ES-I3 (cell line): Measurements from ENCODE around the gene APEH.
A peak's percentile ranks its signal among the peaks of the same experiment; 100 is the strongest.
"Not testable (repeated sequence)": the region's sequence is repeated elsewhere in the genome, so short reads cannot be mapped to it uniquely, and the experiment has no call there.

Source experiments
- H3K36me3 ChIP-seq: 2 replicates; pipeline ENCODE4 v1.6.1; 2013; ENCODE audit warnings: mild to moderate bottlenecking, low read length, control low read depth, moderate library complexity; ENCODE audit not compliant: insufficient read depth
- H3K4me1 ChIP-seq: 2 replicates; pipeline ENCODE4 v1.6.1; 2013; ENCODE audit warnings: mild to moderate bottlenecking, control low read depth, low read length; ENCODE audit not compliant: insufficient read depth
- H3K9ac ChIP-seq: 2 replicates; pipeline ENCODE4 v1.6.1; 2013; ENCODE audit warnings: low read depth, mild to moderate bottlenecking, low read length, moderate library complexity
- H3K9me3 ChIP-seq: 2 replicates; pipeline ENCODE4 v1.6.1; 2013; ENCODE audit warnings: mild to moderate bottlenecking, low read length, moderate library complexity; ENCODE audit not compliant: control insufficient read depth, insufficient read depth

The APEH gene

DNA sequence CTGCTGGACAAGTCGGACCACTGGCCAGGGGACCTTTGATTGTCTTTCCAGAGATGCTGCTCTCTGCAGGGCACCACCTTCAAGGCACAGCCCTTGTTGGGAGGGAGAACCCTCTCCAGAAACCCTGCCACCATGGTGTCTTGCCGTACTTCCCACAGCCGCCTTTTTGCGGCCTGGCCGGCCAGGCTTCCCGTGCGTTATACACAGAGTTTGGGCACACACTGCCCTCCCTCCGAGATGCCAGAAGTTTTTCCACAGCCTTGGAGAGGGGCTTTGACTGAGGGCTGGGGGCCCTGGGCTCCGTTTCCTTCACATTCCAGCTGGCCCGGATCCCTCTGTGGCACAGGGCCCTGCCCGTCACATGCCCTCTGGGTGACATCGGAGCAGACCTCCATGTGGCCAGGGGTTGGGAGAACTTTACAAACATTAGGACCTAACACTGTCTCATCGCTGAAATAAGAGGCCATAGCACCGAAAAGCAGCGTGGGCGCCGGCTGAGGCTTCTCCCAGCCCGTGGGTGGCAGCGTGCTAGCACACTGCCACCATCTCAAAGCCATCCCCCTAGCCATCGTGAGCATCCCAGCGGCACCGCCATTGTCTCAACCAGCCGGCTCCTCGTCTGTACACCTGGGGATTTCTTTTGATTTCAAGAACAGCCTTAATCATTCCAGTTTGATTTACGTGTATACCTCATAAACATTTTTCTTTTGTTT is 6.3 kb upstream of the APEH start:
- Histone ChIP-seq H3K36me3 (no peaks in the 10 kb centered on the region), H3K4me1 (peaks cover 23% of the 10 kb centered on the region), H3K9ac (no peak overlapping the region), H3K9me3 (no peaks in the 10 kb centered on the region)

DNA sequence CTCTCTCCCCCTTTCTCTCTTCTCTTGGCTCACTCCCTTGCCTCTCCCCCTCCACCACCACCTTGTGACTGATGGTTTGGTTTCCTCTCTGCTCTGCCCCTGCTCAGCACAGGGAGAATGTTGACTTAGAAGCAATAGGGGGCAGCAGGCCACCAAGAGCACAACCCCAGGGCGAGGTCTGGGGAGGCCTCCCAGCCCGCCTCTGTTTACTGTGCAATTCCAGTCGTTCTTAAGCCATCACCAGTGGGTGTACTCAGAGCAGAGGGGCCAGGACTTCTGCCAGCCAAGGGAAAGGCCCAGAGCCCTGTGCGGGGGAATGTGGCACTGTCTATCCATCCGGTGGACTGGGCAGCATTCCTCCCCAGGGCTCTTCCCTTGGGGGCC is 5.7 kb upstream of the APEH start:
- H3K9me3 ChIP-seq: no peaks in the 10 kb centered on the region
- peaks cover 23% of the 10 kb centered on the region for H3K4me1 ChIP-seq
- no peak overlapping the region for H3K9ac ChIP-seq
- H3K36me3 ChIP-seq: no peaks in the 10 kb centered on the region

DNA sequence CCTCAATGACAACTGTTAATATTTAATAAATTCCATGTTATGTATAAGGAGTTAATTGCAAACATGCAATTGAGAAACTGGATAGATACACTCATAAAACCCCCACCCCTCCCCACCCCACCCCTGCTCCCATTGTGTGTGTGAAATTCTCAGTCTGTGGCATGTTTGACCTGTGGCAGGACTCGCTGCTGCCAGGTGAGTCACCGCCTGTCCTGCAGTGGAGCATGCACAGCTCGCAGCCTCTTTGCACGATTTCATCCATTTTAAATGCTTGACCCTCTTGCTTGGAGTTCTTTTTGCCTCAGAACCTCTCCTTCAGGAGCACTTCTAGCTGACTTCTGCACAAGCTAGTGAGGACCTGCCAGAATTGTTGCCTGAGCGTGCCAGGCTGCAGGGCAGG is 5.3 kb upstream of the APEH start:
- no peak overlapping the region for H3K9ac ChIP-seq
- H3K36me3 ChIP-seq: no peaks in the 10 kb centered on the region
- H3K9me3 ChIP-seq: no peaks in the 10 kb centered on the region
- peaks cover 23% of the 10 kb centered on the region for H3K4me1 ChIP-seq

DNA sequence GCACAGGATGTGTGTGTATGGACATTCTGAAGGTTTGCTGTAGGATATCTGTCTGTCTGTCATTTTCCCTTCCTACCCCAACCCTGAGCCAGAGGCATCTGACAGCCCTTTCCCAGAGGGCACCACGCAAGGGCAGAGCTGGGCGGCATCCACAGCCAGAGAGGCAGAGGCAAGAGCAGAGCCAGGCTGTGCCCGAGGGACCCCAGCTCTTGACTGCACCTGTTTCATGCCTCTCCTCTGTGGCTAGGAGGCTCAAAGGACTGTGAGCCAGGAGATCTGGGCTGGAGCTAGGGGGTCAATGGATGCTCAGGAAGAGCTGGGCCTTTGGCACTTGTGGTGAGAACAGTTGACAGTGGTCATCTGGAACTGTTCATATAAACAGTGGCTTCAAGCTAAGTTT is 4.8 kb upstream of the APEH start:
- Histone ChIP-seq H3K36me3 (no peaks in the 10 kb centered on the region), H3K9ac (no peak overlapping the region), H3K4me1 (peaks cover 23% of the 10 kb centered on the region), H3K9me3 (no peaks in the 10 kb centered on the region)

DNA sequence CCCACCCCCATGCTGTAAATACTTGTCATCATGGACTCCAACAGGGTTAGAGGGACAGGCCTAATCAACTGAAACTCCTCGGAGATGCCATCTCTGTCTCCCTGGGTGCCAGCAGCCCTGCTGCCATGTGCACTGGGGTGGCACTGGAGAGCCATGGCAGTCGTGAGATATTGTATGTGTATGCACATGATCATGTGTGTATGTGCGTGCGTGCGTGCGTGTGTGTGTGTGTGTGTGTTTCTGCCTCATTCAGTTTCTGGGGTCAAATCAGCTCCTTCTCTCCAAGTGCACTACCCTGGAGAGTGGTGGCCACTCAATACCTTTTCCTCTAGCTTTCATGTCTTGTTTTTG is 3.2 kb upstream of the APEH start:
- Histone ChIP-seq H3K9me3 (no peaks in the 10 kb centered on the region), H3K4me1 (peaks cover 20% of the 10 kb centered on the region), H3K9ac (no peak overlapping the region), H3K36me3 (peaks cover 5% of the 10 kb centered on the region; the same call in 1 of the 2 replicates)

DNA sequence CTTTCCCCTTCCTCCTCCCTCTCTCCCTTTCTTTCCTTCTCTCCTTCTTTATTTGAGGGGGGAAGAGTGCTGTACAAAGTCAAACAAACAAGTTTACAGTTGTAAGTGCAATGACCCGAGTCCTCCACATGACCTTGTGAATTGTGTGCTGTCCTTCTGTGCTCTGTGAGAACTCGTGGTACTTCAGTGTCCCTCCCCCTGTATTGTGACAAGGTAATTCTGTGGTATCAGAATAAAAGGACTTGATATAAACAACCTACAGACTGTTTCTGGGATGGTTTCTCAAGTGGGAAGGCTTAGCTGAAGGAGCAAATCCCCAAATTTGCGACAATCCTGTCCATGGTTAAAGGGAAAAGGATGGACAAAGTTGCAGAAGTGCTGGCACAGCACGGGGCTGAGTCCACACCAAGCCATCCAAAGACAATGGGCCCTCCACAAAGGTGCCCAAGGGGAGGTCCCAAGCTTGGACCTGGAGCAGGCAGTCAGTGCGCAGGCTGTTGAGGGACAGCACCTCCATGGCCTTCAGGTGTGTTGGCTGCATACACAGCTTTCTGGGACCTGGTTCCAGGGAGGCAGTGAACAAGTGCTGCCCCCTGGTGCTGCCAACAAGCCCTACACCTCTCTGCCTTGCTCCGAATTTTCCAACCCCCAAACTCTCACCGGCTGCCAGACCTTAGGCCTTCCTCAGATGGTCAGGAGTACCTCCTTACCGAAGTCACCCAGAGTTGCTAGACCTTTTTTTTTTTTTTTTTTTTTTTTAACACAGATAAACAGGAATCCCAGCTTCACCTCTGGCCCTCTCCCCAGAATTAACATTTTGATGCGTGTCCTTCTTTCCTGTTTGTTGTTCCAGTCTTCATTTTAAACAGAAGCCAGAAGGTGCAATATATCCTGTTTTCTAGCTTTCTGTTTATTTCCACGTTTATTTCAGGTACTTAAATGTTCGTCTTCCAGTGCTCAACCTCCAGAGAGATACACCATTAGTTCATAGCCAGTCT is 2.6 kb upstream of the APEH start:
- peaks cover 16% of the 10 kb centered on the region for H3K4me1 ChIP-seq
- no peak overlapping the region; the same call in 1 of the 2 replicates for H3K9ac ChIP-seq
- peaks cover 8% of the 10 kb centered on the region; the same call in 1 of the 2 replicates for H3K36me3 ChIP-seq
- no peaks in the 10 kb centered on the region for H3K9me3 ChIP-seq

DNA sequence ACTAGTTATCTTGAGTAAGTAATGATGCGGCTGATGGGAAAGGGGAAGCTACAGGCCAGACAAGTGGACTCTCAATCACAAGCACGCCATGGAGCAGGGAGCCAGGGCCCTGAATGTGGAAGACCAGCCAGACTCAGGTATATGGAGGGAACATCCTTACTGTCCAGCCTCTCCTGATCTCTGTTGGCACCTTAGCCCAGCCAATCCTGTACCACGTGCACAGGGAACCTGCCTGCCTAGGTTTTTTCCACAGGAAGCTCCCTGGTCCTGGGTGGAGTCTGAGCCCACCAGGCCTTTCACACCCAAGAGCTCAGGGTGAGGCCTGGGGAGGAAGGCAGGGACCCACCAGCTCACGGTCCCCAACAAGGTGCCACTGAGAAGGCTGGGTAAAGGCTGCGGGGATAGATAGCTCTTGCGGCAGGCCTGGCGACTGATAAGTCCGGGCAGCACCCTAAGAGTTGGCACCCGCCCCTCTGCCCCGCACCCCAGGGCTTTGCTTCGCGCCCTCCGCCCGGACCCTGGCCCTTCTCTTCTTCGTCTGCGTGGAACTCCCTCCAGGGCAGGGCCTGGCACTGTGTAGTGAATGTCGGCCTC is 933 bp upstream of the APEH start:
- no peaks in the 10 kb centered on the region for H3K9me3 ChIP-seq

DNA sequence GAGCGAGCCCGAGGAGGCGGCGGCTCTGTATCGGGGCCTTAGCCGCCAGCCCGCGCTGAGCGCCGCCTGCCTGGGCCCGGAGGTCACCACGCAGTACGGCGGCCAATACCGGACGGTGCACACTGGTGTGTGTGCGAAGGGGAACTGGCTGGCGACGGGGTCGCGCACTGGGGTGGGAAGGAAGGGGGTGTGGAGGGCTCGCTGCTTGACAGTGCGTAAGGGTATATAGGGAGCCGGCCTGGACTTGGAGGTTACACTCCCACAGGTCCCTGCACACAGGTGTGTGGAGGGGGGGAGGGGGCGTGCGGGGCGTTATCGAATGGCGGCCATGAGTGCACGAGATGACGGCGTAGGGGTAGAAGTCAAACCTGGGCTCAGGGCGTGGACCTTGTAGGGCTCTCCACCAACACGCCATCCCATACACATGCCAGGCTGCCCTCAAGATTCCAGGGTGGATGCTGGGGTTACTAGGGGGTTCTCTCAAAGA is 389 bp downstream of the APEH start:
- Histone ChIP-seq H3K4me1 (peaks cover 5% of the 10 kb centered on the region), H3K9me3 (no peaks in the 10 kb centered on the region), H3K36me3 (peaks cover 27% of the 10 kb centered on the region), H3K9ac (peak overlapping the region; percentile 94)

More for the DNA sequence above, 933 bp upstream of the APEH start:
- Histone ChIP-seq H3K36me3 (peaks cover 22% of the 10 kb centered on the region), H3K9ac (peak overlapping the region; percentile 94), H3K4me1 (peaks cover 9% of the 10 kb centered on the region)

DNA sequence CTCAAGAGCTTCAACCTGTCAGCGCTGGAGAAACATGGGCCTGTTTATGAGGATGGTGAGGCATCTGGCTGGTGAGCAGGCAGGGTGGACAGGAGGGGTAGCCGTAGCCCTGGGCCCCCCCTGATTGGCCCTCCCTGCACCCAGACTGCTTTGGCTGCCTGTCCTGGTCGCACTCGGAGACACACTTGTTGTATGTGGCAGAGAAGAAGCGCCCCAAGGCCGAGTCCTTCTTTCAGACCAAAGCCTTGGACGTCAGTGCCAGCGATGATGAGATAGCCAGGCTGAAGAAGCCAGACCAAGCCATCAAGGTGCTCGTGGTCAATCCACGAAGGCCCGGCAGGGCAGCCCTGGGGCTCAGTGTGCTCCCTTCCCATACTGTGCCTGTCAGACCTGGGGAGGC is 1.8 kb downstream of the APEH start:
- Histone ChIP-seq H3K9me3 (no peaks in the 10 kb centered on the region), H3K4me1 (peaks cover 5% of the 10 kb centered on the region), H3K36me3 (peaks cover 38% of the 10 kb centered on the region), H3K9ac (no peak overlapping the region)

DNA sequence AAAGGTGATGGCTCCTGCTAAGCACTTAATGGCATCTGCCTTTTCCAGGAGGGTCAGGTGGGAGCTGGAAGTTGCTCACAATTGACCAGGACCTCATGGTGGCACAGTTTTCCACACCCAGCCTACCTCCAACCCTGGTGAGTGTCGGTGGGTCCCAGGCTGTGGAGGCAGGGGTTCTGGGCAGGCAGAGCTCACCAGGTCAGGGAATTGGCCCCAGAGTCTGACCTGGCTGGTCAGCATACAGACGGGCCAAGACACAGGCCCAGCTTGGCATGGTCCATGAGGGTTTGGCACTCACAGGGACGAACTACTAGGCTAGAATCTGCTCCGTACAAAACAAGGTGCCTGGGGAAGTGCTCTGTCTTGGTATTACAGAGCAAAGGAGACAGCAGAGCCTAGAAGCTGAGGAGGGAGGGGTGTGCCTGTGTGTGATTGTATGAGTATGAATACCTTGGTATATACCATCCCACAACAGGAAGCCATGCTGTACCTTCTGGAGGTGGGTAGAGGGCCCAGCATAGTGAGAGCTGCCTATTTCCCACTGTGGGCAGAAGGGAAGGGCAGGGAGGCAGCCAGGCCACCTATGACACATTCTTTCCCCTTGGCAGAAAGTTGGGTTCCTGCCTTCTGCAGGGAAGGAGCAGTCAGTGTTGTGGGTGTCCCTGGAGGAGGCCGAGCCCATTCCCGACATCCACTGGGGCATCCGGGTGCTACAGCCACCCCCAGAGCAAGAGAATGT is 6.5 kb downstream of the APEH start:
- Histone ChIP-seq H3K4me1 (no peaks in the 10 kb centered on the region), H3K9ac (no peak overlapping the region), H3K9me3 (no peaks in the 10 kb centered on the region), H3K36me3 (peaks cover 38% of the 10 kb centered on the region)

DNA sequence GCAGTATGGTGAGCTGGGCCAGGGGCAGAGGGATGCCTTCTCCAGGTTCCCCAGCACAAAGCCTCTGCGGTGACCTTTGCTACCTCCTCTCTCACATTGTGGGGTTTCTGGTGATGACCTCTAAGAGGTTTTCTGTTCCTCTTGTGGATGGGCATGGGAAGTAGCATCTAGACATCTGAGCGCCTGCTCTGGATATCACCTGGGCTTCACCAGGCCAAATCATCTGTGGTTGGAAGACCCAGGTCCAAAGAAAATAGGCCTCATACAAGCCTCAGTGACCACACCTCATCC is 7.0 kb downstream of the APEH start:
- Histone ChIP-seq H3K4me1 (no peaks in the 10 kb centered on the region), H3K9ac (no peak overlapping the region), H3K9me3 (no peaks in the 10 kb centered on the region), H3K36me3 (peaks cover 33% of the 10 kb centered on the region)

DNA sequence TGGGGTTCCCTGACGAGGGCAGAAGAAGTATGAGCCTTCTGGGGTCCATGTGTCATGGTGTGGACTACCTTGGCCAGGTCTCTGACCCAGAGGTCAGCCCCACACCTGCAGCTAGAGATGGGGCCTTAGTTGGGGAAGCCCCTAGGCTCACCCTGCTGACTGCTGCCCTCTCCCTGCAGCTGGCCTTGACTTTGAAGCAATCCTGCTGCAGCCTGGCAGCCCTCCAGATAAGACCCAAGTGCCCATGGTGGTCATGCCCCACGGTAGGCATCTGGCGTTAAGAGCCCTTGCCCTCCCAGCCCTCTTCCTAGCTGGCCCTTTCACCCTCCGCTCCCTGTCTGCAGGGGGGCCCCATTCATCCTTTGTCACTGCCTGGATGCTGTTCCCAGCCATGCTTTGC is 7.4 kb downstream of the APEH start:
- no peaks in the 10 kb centered on the region for H3K9me3 ChIP-seq

DNA sequence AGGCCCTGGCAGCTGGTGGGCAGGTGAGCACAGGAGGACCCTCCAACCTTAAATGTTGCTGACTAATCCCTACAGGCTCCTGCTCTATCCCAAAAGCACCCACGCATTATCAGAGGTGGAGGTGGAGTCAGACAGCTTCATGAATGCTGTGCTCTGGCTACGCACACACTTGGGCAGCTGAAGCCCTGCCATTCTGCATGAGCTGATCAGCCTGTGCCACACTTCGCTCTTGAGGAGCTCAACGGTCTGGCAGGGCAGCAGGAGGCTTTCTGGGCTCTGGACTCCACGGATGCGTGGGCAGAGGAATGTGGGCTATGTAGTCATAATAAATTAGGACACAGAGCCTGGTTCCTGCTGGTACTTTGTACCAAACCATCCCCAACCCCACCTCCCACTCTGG is 9.0 kb downstream of the APEH start:
- H3K36me3 ChIP-seq: peaks cover 20% of the 10 kb centered on the region

More for the DNA sequence above, 7.4 kb downstream of the APEH start:
- Histone ChIP-seq H3K9ac (no peak overlapping the region), H3K36me3 (peaks cover 32% of the 10 kb centered on the region), H3K4me1 (no peaks in the 10 kb centered on the region)

DNA sequence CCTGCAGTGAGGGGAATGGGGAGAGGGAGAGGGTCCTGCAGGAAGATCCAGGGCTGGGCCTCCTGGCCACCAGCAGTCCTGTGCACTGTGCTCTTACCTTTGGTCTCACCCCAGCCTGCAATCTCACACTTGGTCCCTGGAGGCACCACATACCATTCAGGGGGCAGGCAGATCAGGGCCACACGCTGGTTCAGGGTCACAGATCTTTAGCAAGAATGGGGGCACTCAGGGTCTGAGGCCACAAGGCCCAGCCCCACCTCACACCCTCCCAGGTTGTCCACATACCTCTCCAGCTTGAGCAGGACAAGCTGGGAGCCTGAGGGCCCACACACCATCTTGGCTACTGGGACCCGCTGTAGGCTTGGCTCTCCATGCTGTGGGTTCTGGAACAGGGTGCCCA is 10.3 kb downstream of the APEH start:
- not testable (repeated sequence) for H3K9ac ChIP-seq, H3K4me1 ChIP-seq, H3K9me3 ChIP-seq
- peaks cover 14% of the 10 kb centered on the region for H3K36me3 ChIP-seq

More for the DNA sequence above, 9.0 kb downstream of the APEH start:
- Histone ChIP-seq H3K9ac (no peak overlapping the region), H3K4me1 (no peaks in the 10 kb centered on the region), H3K9me3 (no peaks in the 10 kb centered on the region)
